Endothelial cell of umbilical vein (primary cell): Measurements from ENCODE around the gene GPR176. TPM values are rescaled to one million over a fixed set of nuclear protein-coding genes. Genes with fewer than 3 reads are reported as not detected.

Experiments used
- BruUV-seq: library from RNA; stranded (reverse); fragments of 400-500 nt; replicated peaks from 2 replicates; lab custom pipeline; 2021; lab: Mats Ljungman, UMichigan
- CTCF ChIA-PET: fragments of 300-600, 350-600 bp; sonication (Branson Sonifier 250); formaldehyde crosslinking; loops from one replicate; lab custom pipeline; 2021; ENCODE audit warnings: antibody characterized with exemption, inconsistent platforms; lab: Charles Lee
- POLR2A ChIA-PET: fragments of 300-600, 350-600 bp; sonication (Branson Sonifier 250); formaldehyde crosslinking; loops from one replicate; lab custom pipeline; 2021; ENCODE audit warnings: antibody characterized with exemption, inconsistent platforms; lab: Charles Lee
- DNase-seq: peaks from one replicate; pipeline ENCODE4 v3.0.0-alpha.2; 2011; ENCODE audit warnings: low read depth, low spot score
- FAIRE-seq: peaks from 2 replicates; lab custom pipeline; 2011; peaks lifted over from hg19 to GRCh38; lab: Jason Lieb, UNC
- H2AFZ ChIP-seq: 2 replicates; pipeline ENCODE4 v1.6.0; 2012; ENCODE audit warnings: low read depth, low read length, control low read depth, inconsistent platforms
- H3K27ac ChIP-seq: 2 replicates; pipeline ENCODE4 v1.5.1; 2011; ENCODE audit warnings: low read depth, mild to moderate bottlenecking, control low read depth, low read length, moderate library complexity; ENCODE audit not compliant: insufficient read depth
- H3K27me3 ChIP-seq, 2 experiments: 2 replicates each; pipeline versions ENCODE4 v1.6.0 to v1.6.1; 2011; ENCODE audit warnings: low read length in 2 of 2, mixed read lengths in 1 of 2; ENCODE audit not compliant: control insufficient read depth in 2 of 2, insufficient read depth in 2 of 2
- H3K36me3 ChIP-seq, 2 experiments: 2 replicates in 1 of 2; 3 replicates in 1 of 2; pipeline ENCODE4 v1.5.1; 2011; ENCODE audit warnings: low read length in 2 of 2, mild to moderate bottlenecking in 1 of 2, moderate library complexity in 1 of 2; ENCODE audit not compliant: control insufficient read depth in 2 of 2, insufficient read depth in 2 of 2; ENCODE audit errors: extremely low read depth in 1 of 2
- H3K4me1 ChIP-seq: 3 replicates; pipeline ENCODE4 v1.5.1; 2011; ENCODE audit warnings: mild to moderate bottlenecking, low read length; ENCODE audit not compliant: control insufficient read depth, insufficient read depth; ENCODE audit errors: extremely low read depth
- H3K4me2 ChIP-seq: 2 replicates; pipeline ENCODE4 v1.6.1; 2011; ENCODE audit warnings: low read length, control low read depth, mixed read lengths; ENCODE audit not compliant: insufficient read depth
- H3K4me3 ChIP-seq, 3 experiments: fragments of 200-600 bp in 1 of 3; sonication (generic), shearing (Covaris generic) in 1 of 3; replicated peaks in 1 of 3; 2 replicates each; pipeline ENCODE4 v1.5.1; 2011 to 2016; ENCODE audit warnings: control low read depth in 3 of 3, low read length in 3 of 3, mild to moderate bottlenecking in 2 of 3, inconsistent platforms in 1 of 3, low read depth in 1 of 3, moderate library complexity in 1 of 3; ENCODE audit not compliant: insufficient read depth in 1 of 3
- H3K79me2 ChIP-seq: 2 replicates; pipeline ENCODE4 v1.6.0; 2012; ENCODE audit warnings: low read length, inconsistent platforms; ENCODE audit not compliant: control insufficient read depth, insufficient read depth
- H3K9ac ChIP-seq: replicated peaks from 2 replicates; pipeline ENCODE3; 2011; ENCODE audit warnings: low read length, control low read depth; ENCODE audit not compliant: insufficient read depth; ENCODE audit errors: extremely low read depth
- H3K9me1 ChIP-seq: replicated peaks from 3 replicates; pipeline ENCODE4 v1.6.0; 2011; ENCODE audit warnings: mild to moderate bottlenecking, low read length; ENCODE audit not compliant: control insufficient read depth, insufficient read depth; ENCODE audit errors: extremely low read depth
- H3K9me3 ChIP-seq: replicated peaks from 2 replicates; pipeline ENCODE4 v1.5.1; 2012; ENCODE audit warnings: low read length, inconsistent platforms; ENCODE audit not compliant: control insufficient read depth, insufficient read depth
- H4K20me1 ChIP-seq: replicated peaks from 2 replicates; pipeline ENCODE3; 2011; ENCODE audit warnings: mild to moderate bottlenecking, low read length; ENCODE audit not compliant: control insufficient read depth, insufficient read depth; ENCODE audit errors: extremely low read depth
- EZH2 ChIP-seq: IDR thresholded peaks from 2 replicates; pipeline ENCODE4 v1.6.1; 2012; ENCODE audit warnings: borderline replicate concordance, low read depth, mild to moderate bottlenecking, moderate library complexity, low read length, inconsistent platforms; ENCODE audit not compliant: severe bottlenecking
- FOS ChIP-seq: IDR thresholded peaks from 2 replicates; pipeline ENCODE4 v1.6.1; 2011; ENCODE audit warnings: mild to moderate bottlenecking, low read length, moderate library complexity, borderline replicate concordance; ENCODE audit not compliant: insufficient read depth
- GATA2 ChIP-seq: IDR thresholded peaks from 2 replicates; pipeline ENCODE4 v1.7.0; 2011; ENCODE audit warnings: low read depth, mild to moderate bottlenecking, moderate library complexity, mixed read lengths, low read length; ENCODE audit not compliant: insufficient read length, insufficient read depth
- JUN ChIP-seq: IDR thresholded peaks from 2 replicates; pipeline ENCODE4 v1.6.1; 2011; ENCODE audit warnings: borderline replicate concordance, low read depth; ENCODE audit not compliant: insufficient read length, insufficient read depth
- MYC ChIP-seq: IDR thresholded peaks from one replicate; pipeline ENCODE4 v1.6.1; 2011; ENCODE audit warnings: mild to moderate bottlenecking, low read depth, low read length
- POLR2A ChIP-seq: IDR thresholded peaks from 2 replicates; pipeline ENCODE4 v1.6.1; 2012; ENCODE audit warnings: low read depth, mild to moderate bottlenecking, control low read depth, low read length
- POLR2AphosphoS5 ChIP-seq: IDR thresholded peaks from 2 replicates; pipeline ENCODE4 v1.6.1; 2012; ENCODE audit warnings: low read depth, mild to moderate bottlenecking, control low read depth, low read length, moderate library complexity; ENCODE audit not compliant: insufficient read depth
- dilution Hi-C: fragments of 300-500 bp; cut with MboI; formaldehyde crosslinking; loops from one replicate; pipeline ENCODE4 v1.15.0; 2019; ENCODE audit warnings: low sequenced_read_pairs; ENCODE audit not compliant: extremely low pct_ligation_motif_present
- intact Hi-C: fragments of 100-400 bp; cut with micrococcal nuclease; formaldehyde crosslinking; loops from one replicate; pipeline ENCODE4 v1.10.0; 2022
- polyA plus RNA-seq, 4 experiments: library from polyadenylated mRNA; depleted of rRNA in 3 of 4; stranded (reverse) in 3 of 4; unstranded in 1 of 4; fragments of >200 nt; gene quantifications; 2 replicates each; pipeline versions ENCODE4 v1.2.1 to v1.2.3, GENCODE V29; 2011 to 2012; ENCODE audit warnings: missing spikeins in 1 of 4
- total RNA-seq: library from RNA; stranded (reverse); gene quantifications from 2 replicates; pipeline ENCODE4 v1.2.3, GENCODE V29; 2021
- TF ChIP-seq, protein P1 (sequence below), 2 donors: IDR thresholded peaks; 1 replicate in 1 of 2; 2 replicates in 1 of 2; pipeline ENCODE4 v1.5.1; 2011; ENCODE audit warnings: low read length in 2 of 2, mild to moderate bottlenecking in 2 of 2, moderate library complexity in 2 of 2, control low read depth in 1 of 2, inconsistent platforms in 1 of 2, low read depth in 1 of 2; ENCODE audit not compliant: insufficient read depth in 1 of 2; ENCODE audit errors: extremely low read depth in 1 of 2
- TF ChIP-seq, protein P2 (sequence below): IDR thresholded peaks from 2 replicates; pipeline ENCODE4 v1.6.1; 2011; ENCODE audit not compliant: insufficient read depth, insufficient read length

GPR176 gene
- total and polyA plus RNA-seq, 2 donors (not counting 3 experiments of a cell fraction or from before 2014, with no cell fraction given) = 35.3 to 68.7 TPM

DNA sequence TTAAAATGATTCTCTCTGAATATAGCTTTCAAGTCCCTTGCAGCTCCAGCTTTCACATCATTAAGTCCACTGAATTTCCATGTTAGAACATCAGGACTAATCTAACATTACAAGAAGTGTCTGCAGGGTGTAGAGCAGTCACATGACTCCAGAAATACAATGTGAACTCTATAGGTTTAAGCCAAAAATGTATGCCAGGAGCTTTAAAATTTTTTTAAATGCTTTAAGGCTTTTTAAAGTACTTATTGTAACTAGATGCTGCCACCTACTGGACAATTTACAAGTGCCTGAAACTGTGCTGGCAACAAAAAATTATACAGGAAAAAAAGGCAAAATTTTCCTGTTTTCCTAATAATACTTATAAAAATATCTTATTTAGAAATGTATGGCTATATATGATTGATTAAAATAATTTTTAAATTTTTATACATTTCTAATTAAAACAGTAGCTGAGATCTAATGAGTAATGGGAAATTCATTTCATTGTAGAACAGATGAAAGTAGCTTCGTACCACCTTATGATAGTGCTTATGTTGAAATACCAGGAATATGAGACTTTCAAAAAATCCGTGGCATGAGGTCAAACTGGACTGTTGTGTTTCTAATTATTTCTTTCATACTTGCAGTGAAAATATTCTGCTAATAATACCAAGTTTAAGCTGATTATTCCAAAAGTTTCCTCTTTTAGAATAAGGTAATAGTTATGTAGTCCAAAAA, 163.1 kb downstream of the GPR176 start:
- intact Hi-C loops = loop anchor here (1.0 to 5.0 kb wide), 6 partner anchors 71 to 1050 kb away; no protein-coding TSS in a partner anchor
- Histone ChIP-seq H2AFZ (no peak overlapping the region), H3K9me1 (no peaks in the 10 kb centered on the region), H3K27ac (no peak overlapping the region), H3K9ac (no peak overlapping the region), H3K4me1 (no peaks in the 10 kb centered on the region), H3K27me3 (no peaks in the 10 kb centered on the region), H3K36me3 (no peaks in the 10 kb centered on the region), H3K9me3 (no peaks in the 10 kb centered on the region), H4K20me1 (no peaks in the 10 kb centered on the region), H3K4me3 (no peak overlapping the region), H3K4me2 (no peak overlapping the region), H3K79me2 (no peaks in the 10 kb centered on the region)
- BruUV-seq = no TSS peak
- DNase-seq = peak; percentile 74
- TF ChIP-seq, protein P1, sequence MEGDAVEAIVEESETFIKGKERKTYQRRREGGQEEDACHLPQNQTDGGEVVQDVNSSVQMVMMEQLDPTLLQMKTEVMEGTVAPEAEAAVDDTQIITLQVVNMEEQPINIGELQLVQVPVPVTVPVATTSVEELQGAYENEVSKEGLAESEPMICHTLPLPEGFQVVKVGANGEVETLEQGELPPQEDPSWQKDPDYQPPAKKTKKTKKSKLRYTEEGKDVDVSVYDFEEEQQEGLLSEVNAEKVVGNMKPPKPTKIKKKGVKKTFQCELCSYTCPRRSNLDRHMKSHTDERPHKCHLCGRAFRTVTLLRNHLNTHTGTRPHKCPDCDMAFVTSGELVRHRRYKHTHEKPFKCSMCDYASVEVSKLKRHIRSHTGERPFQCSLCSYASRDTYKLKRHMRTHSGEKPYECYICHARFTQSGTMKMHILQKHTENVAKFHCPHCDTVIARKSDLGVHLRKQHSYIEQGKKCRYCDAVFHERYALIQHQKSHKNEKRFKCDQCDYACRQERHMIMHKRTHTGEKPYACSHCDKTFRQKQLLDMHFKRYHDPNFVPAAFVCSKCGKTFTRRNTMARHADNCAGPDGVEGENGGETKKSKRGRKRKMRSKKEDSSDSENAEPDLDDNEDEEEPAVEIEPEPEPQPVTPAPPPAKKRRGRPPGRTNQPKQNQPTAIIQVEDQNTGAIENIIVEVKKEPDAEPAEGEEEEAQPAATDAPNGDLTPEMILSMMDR (IDR thresholded peaks at IDR 0.05; ENCODE audit: extremely low read depth in 1 of 2, insufficient read depth in 1 of 2, low read depth in 1 of 2, low read length in 2 of 2) = peak; percentile 49 to 51
- no peak for TF ChIP-seq GATA2
- peak; percentile 72 for FAIRE-seq
- ChIA-PET CTCF (interaction anchor here (0.6 to 5.2 kb wide), 89 partner anchors 9 to 1193 kb away, joined by 3 to 379 read pairs (median 7); partner anchors contain the start of genes FSIP1, SRP14 and THBS1), POLR2A (interaction anchor here (1.4 to 2.5 kb wide), 4 partner anchors 157 to 176 kb away, joined by 3 to 49 read pairs (median 4); partner anchors contain the start of gene THBS1)
- dilution Hi-C loops = loop anchor here (25.0 kb wide), 1 partner anchor 1020 kb away; no protein-coding TSS in a partner anchor

DNA sequence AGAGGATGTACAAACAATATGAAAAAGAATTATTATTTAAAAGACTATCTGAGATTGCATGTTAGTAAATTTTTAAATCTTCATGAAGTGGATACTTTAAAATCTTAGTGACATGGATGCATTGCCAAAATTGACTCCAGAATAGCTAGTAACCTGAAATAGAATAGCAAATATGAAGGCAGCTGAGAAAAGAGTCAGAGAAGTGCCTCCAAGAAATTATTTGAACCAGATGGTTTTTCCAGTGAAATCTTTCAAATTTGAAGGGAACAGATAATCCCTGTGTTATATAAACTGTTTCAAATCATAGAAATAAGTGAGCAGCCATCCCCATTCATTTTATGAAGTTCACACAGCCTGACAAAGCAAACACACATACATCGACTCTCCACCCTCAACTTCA, 167.1 kb downstream of the GPR176 start:
- H4K20me1 ChIP-seq = no peaks in the 10 kb centered on the region
- DNase-seq (no peak), FAIRE-seq (no peak)
- H3K9me1 ChIP-seq = no peaks in the 10 kb centered on the region
- no peak overlapping the region for H2AFZ ChIP-seq
- no peak for TF ChIP-seq EZH2
- TF ChIP-seq POLR2AphosphoS5 = no peak
- no peak for TF ChIP-seq MYC
- TF ChIP-seq, protein P1 (IDR thresholded peaks at IDR 0.05; ENCODE audit: extremely low read depth in 1 of 2, insufficient read depth in 1 of 2, low read depth in 1 of 2, low read length in 2 of 2) = no peak
- no peak for TF ChIP-seq POLR2A
- TF ChIP-seq, protein P2, sequence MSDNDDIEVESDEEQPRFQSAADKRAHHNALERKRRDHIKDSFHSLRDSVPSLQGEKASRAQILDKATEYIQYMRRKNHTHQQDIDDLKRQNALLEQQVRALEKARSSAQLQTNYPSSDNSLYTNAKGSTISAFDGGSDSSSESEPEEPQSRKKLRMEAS = no peak
- TF ChIP-seq FOS = no peak
- no peak for TF ChIP-seq JUN
- TF ChIP-seq GATA2 = no peak
- H3K79me2 ChIP-seq = no peaks in the 10 kb centered on the region
- no peaks in the 10 kb centered on the region for H3K9me3 ChIP-seq
- H3K4me3 ChIP-seq = no peak overlapping the region
- intact Hi-C loops = no loop called here
- no peak overlapping the region for H3K27ac ChIP-seq
- no TSS peak for BruUV-seq
- H3K27me3 ChIP-seq = no peaks in the 10 kb centered on the region
- dilution Hi-C loops = loop anchor here (25.0 kb wide), 1 partner anchor 1016 kb away; no protein-coding TSS in a partner anchor
- CTCF ChIA-PET = interaction anchor here (1.5 kb wide), 1 partner anchor 67 kb away, joined by 3 read pairs; no protein-coding TSS in a partner anchor
- no peaks in the 10 kb centered on the region for H3K36me3 ChIP-seq
- no peak overlapping the region for H3K9ac ChIP-seq
- POLR2A ChIA-PET = no interaction called here
- H3K4me2 ChIP-seq = no peak overlapping the region
- no peaks in the 10 kb centered on the region for H3K4me1 ChIP-seq
